Inflammatory macrophage treated with lipopolysaccharide for 1 hour (primary cell): ENCODE results near the gene WDR27.

ENCODE experiments used
- DNase-seq, 2 donors: peaks; one replicate each; pipeline ENCODE4 v3.0.0-alpha.2; 2020 to 2022

Gene WDR27

GRCh38 chr6:169589699-169590257, 112.1 kb downstream of the WDR27 start:
- no peak for DNase-seq

GRCh38 chr6:169589293-169589692, 112.5 kb downstream of the WDR27 start:
- DNase-seq, result no peak

- DNase-seq, result no peak
Measured at GRCh38 chr6:169587975-169588374, 113.9 kb downstream of the WDR27 start.

- no peak for DNase-seq
Measured at GRCh38 chr6:169583886-169584541, 117.8 kb downstream of the WDR27 start.

- DNase-seq, result no peak
Measured at GRCh38 chr6:169579407-169580111, 122.3 kb downstream of the WDR27 start.

- DNase-seq, result no peak
Measured at GRCh38 chr6:169577974-169578373, 123.9 kb downstream of the WDR27 start.

GRCh38 chr6:169577236-169577635, 124.6 kb downstream of the WDR27 start:
- no peak for DNase-seq

GRCh38 chr6:169575821-169576220, 126.0 kb downstream of the WDR27 start:
- no peak for DNase-seq

- DNase-seq, result no peak
Measured at GRCh38 chr6:169575365-169575764, 126.5 kb downstream of the WDR27 start.

- no peak for DNase-seq
Measured at GRCh38 chr6:169574420-169574819, 127.4 kb downstream of the WDR27 start.

- DNase-seq, result no peak
Measured at GRCh38 chr6:169573883-169574282, 127.9 kb downstream of the WDR27 start.

- no peak for DNase-seq
Measured at GRCh38 chr6:169571123-169571962, 130.5 kb downstream of the WDR27 start.

- DNase-seq, result no peak
Measured at GRCh38 chr6:169568314-169569087, 133.3 kb downstream of the WDR27 start.

GRCh38 chr6:169567819-169568218, 134.0 kb downstream of the WDR27 start:
- no peak for DNase-seq

GRCh38 chr6:169566961-169567750, 134.7 kb downstream of the WDR27 start:
- DNase-seq, result no peak

GRCh38 chr6:169566319-169566718, 135.5 kb downstream of the WDR27 start:
- no peak for DNase-seq

- DNase-seq, result no peak
Measured at GRCh38 chr6:169564453-169565240, 137.2 kb downstream of the WDR27 start.

- no peak for DNase-seq
Measured at GRCh38 chr6:169561665-169562064, 140.2 kb downstream of the WDR27 start.

GRCh38 chr6:169559592-169559991, 142.2 kb downstream of the WDR27 start:
- DNase-seq, result no peak

GRCh38 chr6:169558774-169559441, 142.9 kb downstream of the WDR27 start:
- no peak for DNase-seq
